T-helper 2 cell treated with Interferon-gamma antibody and Interleukin-4, amounts not matched to agents 100 ng/mL and 5 ng/mL, for 36 hours (primary cell): Measurements from ENCODE around the gene SMOC2. TPM values are rescaled to one million over a fixed set of nuclear protein-coding genes. Genes with fewer than 3 reads are reported as not detected.

Source experiments
- intact Hi-C: fragments of 100-400 bp; cut with micrococcal nuclease; formaldehyde crosslinking; loops from one replicate; pipeline ENCODE4 v1.15.1; 2023
- total RNA-seq: library from RNA; stranded (reverse); gene quantifications from 2 replicates; pipeline ENCODE4 v1.2.3, GENCODE V29; 2022

Gene SMOC2
- total RNA-seq, 1 donor from 2014 or later, result not detected

DNA sequence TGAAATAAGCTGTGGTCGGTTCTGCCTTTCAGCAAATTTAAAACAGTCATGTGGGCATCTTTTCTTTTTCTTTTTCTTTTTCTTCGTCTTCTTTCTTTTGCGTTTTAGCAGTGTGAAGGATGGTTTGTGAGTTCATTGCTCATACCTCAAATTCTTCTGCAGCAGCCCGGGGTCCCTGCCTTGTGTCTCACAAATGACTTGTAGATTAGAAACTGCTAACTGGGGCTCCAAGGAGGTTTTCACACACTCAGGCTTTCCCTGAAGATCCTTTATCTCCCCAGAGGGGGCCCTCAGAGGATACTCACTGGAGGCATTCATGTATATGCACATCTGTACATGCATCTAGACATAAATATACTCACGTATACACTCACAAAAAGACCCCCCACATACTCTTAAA is 1.7 kb downstream of the SMOC2 start:
- intact Hi-C loops, result no loop called here

DNA sequence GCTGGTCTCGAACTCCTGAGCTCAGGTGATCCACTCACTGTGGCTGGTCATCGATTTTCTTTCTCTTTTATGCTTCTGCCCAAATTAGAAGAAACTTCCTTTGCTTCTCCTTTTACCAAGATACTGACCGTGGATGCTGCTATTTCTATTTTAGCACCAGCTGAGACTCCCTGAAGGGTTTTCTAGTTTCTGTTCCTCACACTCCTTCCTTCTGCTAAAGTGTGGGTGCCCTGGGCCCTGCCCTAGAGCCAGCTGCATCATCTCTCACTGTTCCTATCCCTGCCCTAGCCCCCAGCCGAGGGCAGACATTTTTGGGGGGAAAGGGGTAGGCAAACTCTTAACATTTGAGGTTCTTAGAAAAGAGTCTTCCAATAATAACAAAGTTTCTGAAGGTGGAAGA is 6.3 kb downstream of the SMOC2 start:
- intact Hi-C loops, result no loop called here

DNA sequence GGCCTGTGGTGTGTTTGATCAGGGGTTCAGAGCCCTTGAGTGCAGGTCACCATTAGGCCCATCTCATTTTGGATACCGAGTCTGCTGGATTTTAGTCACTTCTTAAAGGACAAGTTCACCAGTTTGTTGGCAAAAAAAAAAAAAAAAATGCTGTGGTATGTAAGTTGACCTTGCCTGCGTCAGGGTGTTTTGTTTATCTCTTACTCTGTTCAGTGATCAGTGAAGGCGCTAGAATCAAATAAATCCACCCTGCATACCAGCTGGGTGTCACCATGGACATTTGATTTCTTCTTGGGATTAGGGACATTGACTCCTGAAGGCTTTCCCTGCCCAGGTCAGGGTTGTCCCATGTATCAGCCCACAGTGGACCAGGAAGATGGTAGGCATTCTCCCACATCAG is 6.7 kb downstream of the SMOC2 start:
- intact Hi-C loops, result no loop called here

DNA sequence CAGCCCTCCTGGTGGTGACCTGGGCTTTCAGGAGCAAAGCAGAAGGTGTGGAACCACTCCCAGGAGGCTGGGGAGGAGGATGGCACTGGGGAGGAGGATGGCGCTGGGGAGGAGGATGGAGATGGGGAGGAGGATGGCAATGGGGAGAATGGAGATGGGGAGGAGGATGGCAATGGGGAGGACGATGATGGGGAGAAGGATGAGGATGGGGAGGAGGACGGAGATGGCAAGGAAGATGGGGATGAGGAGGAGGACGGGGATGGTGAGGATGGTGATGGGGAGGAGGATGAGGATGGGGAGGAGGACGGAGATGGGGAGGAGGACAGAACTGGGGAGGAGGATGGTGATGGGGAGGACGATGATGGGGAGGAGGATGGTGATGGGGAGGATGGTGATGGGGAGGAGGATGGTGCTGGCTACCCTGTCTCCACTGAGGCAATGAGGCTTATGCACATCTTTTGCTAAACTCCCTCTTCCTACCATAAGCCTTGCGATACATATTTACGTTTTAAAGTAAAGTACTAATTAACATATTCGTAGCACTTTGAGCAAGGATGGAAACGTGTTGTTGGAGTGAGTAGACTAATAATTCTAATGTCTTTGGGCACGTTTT is 7.4 kb downstream of the SMOC2 start:
- intact Hi-C loops, result no loop called here

DNA sequence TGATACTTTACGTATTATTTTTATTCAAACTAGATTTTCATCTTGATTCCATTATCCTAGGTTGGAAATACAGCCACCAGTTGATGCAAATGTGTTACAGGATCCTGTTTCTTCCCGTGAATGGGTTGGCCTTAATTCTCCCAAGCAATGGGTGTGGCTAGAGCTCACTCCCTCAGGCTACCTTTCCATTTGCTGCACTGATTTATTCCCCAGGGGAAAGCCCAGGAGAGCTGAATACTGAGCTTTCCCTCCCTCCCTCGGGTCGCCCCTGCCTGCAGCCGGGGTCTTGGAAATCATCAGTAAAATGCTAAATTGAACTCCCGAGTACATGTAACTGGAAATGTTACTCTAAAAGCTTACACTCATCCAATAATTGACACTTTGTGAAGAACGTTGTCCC is 9.9 kb downstream of the SMOC2 start:
- intact Hi-C loops, result no loop called here

DNA sequence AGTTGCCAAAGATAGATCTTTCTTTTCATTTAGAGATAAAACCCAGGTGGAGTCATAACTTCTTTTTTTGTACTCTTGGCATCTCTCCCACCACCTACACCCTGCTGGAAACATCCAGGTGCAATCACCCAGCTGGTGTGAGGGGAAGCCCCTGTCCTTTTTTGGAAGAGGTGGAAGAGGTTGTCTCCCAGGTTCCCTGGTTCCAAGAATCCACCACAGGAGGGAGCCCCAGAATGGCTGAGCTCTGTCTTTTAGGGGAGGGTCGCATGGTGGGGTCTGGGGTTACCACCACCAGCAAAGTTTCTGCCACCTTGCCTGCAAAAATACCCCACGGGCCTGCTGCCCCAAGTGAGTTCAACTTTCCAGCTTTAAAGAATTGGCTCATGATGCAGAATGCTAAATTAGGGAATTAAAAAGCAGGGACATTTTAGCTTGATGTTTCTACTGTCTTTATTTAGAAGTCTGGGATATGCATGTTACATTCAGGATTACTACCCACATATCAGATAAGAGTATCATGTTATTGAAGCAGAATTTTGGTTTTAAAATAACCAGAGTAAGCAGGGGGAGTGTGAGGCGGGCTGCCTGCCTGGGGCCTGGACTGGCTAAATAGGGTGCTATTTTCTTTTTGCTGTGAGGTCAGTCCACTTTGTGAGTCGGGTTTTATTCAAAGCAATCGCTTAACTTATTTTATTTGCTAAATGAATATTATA is 11.0 kb downstream of the SMOC2 start:
- intact Hi-C loops, result no loop called here

DNA sequence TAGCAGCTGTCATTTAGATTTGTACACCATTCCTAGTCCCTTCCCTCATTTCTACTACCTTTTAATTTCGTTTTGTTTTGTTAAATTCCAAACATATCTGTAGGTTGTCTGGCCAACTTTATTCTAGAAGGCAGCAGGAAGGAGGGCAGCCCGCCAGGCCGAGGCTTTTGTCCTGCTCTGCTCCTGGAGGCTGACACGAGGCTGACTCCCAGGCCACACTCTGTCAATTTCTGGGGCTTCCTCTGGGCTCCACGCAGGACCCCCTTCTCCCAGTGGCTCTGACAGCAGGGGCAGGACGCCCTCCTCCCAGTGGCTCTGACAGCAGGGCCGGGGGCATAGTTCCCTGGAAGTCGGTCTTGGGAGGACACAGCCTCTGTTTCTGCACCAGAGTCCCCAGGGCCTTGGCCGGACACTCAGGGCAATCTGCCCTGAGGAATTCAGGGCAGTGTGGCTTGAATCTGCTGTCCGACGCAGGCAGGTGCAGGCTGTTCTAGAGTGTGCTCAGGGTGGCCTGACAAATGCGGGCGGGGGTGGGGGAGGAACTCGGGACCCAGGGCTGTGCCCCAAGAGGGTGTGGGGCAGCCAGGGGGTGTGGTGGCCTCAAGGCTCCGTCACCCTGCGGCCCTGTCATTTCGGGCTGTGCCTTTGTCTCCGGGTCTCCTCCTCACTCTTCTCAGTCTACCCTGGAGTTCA is 11.8 kb downstream of the SMOC2 start:
- intact Hi-C loops, result no loop called here

DNA sequence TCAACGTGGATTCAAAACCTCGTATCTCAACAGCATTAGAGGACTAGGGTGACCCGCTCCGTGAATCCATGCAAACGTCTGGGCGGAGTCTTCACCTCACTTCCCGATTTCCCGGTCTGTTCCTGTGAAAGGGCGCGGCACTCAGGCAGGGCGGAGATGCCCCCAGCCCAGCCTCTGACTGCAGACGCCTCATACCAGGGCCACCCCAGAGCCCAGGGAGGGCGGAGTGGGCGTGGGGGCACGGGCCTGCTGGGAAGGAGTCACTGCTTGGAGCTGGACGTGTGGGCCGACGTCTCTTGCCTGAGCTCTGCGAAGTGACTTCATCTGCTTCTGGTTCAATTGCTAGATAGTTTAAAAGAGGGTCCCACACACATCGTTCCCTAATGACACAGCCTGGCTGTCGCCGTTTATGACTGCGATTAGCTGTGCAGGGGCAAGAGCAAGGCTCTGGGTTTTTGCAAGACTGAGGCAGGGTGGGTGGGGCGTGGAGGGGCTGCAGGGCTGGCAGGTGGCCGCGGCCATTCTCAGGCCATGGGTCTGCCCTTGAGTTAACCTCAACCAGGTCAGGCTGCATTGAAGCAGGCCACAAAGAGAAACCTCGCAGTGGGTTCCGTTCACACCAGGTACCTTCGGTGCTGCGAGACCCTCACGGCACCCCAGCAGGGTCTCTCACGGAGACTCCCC is 15.0 kb downstream of the SMOC2 start:
- intact Hi-C loops, result no loop called here

DNA sequence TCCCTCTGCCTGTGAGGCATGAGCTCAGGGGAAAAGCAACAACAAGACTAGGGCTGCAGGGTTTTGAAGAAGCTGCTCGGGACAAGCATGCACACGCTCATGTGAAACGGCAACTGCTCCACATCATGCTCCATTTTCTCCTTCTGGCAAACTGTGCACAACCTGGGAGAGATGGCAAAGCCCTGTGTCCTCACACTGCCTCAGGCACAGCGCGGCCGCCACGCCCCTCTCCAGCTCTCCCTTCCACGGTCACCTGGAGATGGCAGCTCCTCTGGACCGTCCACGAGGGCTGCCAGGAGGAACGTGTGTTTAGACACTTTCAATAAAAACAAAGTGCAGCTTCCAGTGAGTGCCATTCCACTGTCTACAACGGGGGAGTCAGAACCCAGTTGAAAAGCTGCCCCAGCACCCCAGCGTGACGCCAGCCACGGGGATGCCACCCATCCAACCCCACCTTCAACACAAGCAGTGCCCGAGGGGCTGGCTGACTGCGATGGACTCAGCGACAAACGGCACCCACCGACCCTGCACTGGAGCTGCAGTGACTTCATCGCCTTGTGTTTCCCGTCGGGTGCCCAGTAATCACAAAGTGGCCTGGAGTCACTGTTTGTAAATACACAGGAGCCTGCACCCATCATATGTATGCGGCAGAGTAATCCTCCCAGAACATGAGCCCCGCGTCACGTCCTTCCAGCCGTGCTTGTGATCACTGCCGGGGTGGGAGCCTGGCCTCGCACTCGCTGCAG is 16.1 kb downstream of the SMOC2 start:
- intact Hi-C loops, result no loop called here

DNA sequence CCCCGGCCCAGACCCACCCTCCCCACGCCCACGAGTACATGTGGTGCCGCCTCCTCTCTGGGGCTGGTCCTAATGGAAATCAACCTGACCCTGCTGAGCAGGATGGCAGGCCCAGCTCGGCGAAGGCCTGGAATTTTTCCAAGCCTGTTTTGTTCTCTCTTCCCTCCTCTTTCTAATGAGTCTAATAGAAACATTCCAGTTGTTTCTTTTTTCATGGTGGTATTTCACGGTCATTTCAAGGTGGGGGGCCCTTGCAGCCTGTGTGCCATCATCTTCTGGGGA is 16.6 kb downstream of the SMOC2 start:
- intact Hi-C loops, result no loop called here

DNA sequence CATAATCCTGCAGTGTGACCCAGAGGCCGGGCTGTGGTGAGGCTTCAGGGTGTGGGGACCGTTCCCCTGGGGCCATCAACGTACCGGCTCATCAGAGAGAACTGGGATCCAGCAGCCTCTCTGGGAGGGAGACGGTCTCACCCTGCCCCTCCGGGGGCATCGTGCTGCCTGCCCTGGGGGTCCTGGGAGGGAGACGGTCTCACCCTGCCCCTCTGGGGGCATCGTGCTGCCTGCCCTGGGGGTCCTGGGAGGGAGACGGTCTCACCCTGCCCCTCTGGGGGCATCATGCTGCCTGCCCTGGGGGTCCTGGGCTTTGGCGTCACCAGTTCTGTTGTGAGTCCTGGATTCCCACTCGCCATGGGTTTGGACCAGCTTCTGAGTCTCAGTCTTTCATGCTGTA is 17.1 kb downstream of the SMOC2 start:
- intact Hi-C loops, result no loop called here

DNA sequence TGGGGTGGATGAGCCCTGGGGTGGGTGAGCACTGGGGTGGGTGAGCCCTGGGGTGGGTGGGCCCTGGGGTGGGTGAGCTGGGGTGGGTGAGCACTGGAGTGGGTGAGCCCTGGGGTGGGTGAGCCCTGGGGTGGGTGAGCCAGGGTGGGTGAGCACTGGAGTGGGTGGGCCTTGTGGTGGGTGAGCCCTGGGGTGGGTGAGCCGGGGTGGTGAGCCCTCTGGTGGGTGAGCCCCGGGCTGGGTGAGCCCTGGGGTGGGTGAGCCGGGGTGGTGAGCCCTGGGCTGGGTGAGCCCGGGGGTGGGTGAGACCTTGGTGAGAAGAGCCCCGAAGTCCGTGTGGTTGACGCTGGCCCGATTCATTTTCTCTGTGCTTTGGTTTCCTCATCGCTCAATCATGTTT is 18.6 kb downstream of the SMOC2 start:
- intact Hi-C loops, result no loop called here

DNA sequence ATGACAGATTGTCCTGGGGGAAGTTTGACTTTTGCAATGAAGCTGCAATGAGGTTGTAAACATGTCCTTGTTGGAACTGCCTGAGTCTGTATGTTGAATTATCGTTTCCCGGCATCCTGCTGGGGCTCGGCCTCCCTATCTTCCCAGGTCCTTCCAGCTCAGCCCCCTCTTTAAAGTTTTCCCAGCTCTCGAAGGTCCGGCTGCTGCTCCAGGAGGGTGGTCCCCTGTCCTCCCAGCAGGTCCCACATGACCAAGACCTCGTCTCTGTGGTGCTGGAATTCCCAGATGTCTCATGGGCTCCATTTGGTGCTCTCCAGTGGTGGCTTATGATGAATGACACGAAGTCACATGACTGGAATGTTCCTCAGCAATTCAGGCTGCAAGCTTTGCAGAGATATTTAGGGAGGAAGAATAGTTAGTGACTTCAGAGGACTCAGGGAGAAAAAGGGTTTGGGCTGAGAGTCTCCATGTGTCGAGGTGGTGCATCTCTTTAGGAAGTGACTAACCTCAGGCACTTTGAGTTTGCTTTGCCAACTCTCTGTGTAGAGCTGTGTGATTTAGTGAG is 21.4 kb downstream of the SMOC2 start:
- intact Hi-C loops, result no loop called here

DNA sequence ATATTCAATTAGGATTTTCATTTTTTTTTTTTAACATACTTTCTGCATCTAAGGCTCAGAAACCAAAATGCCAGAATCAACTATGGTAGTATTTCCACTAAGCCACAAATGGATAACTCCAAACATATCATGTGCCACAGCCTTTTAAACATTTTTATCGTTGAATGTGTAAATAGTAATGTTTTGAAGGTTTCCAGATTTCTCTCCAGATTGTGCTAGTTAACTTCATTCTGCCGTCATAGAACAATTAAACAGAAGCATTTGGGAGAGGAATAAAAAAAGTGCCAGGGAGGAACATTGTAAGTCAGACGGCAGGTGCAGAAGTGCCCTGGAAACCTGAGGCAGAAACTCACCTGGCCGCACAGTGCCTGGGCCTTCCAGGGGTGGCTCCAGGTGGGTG is 23.6 kb downstream of the SMOC2 start:
- intact Hi-C loops, result no loop called here

DNA sequence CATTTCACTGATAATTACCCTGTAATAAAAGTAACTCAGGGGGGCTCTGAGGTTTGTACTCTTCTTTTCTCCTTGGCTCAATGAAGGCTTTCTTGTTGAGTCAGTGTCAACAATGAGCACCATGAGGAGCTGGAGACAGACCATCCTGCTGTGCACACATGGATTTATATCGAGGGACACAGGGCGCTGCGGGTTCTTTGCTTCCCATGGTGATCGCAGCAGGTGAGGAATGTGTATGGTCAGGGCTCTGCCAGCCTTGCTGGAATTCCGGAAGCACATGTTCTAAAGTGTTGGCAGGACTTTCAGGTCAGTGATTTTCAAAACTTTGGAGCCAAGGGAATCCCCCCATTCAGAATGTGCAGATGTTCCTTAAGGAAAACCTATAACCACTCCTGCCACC is 27.1 kb downstream of the SMOC2 start:
- intact Hi-C loops, result no loop called here

DNA sequence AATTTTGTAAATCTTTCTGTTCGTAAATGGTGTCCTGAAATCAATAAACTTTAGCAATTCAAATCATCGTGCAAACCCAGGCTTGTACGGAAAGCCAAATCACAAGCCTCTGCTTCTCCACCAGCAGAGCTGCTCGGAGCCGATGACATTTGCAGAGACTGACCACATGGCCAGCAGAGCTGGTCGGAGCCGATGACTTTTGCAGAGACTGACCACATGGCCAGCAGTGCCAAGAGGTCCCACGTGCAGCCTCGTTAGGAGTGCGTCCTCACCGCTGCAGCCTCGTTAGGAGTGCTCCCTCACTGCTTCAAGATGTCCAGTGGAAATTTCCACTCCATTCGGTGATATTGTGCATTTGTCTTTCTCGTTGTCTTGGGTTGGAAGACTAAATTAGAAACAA is 28.5 kb downstream of the SMOC2 start:
- intact Hi-C loops, result no loop called here

DNA sequence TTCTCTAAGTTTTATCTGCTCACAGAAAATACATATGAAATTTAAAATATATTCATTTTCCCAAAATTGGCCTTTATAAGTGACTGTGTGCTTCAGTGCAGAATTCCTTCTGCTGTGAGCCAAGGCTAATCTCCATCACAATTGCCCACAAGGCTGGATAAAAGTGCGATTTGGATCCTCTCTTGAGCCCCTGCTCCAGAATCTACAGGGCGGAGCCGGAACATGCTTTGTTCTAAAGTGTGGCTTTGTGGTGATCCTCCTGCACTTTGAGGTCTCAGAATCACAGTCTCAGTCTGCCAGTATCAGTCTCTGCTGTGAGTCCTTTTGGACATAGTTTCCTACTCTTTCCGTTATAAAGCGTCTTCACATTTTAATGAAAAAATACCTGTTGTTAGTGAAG is 28.9 kb downstream of the SMOC2 start:
- intact Hi-C loops, result no loop called here

DNA sequence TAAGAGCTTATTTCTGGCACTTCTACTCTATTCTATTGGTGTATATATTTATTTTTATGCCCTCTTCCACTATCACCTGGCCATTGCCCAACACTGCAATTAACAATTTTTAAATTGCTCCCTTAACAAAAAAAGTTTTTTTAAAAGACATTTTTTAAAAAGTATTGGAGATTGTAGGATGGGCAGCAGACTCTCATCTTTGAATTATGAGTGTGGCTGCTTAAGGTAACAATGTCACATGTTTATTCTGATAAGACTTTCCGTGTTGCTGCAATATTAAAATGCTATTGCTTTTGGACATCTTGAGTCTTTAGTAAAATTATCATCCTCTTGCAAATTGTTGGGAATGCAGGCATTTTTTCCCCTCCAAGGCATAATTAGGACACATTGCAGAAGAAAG is 31.4 kb downstream of the SMOC2 start:
- intact Hi-C loops, result no loop called here

DNA sequence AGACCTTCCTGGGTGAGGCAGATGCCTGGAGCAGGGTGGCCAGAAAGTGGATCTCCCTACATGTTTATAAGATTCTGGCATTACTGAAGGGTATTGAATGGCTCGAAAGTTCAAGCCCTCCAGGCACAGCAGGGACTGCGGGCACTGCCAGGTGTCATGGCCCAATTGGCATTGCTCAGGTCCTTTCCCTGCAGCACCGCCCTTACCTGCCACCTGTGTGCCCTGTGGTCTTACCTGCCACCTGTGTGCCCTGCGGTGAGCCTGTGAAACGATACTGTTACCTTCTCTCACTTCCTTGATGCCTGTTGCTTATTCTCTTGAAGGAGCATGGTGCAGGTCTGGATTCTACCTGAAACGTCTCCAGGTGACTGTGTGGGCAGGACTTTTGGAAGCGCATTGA is 32.2 kb downstream of the SMOC2 start:
- intact Hi-C loops, result no loop called here

DNA sequence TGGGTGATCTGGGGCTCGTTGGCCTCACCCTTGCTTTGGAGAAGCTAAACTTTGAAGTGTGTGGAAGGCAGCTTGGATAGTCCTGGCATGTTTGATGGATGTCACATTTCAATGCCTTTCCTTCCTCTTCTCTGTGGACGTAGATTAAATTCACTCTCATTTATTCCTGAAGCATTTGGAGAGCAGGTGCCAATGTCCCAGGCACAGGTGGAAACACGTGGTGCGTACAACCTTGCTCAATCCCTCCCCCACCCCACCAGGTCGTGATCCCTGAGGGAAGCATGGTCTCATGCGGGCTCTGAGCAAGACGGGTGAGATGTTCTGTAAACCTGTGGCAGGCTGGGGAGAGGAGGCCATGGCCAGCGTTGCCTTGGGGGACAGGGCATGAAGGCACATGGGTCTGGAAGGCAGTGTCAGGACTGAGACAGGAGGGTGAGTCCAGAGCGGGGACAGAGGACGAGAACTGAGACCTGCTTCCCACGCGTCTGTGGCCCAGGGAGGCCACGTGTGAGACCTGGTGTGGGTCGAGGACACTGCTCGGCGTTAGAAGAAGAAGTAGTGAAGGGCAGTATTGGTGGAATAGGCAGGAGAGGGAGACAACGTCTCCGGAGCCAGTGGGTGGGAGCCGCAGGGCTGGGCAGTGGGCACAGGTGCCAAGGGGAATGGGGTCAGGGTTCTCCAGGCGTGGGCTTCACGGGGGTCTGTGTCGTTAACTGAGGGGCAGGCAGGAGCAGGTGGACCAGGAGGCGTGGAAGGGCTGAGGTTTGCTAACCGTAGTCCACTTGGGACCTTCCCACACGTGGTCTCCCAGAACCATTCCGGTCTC is 34.4 kb downstream of the SMOC2 start:
- intact Hi-C loops, result no loop called here

DNA sequence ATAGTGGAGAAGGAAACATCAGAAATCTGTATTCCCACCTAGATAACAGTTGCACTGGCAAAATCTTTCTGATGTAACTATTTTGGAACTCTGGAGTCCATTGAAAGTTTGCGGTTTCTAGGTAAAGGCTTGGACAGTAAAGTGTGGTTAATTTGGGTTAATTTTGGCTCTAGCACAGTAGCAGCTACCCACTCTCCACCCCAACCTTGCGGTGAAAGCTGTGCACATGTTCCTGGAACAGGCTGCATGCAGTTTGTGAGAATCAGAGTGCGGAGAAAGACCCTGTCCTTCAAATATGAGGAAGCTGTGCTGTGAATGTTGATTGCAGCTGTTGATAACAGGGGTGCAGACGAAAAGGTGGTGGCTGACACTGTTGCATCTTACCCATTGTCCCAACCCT is 38.4 kb downstream of the SMOC2 start:
- intact Hi-C loops, result no loop called here
